Aorta (tissue), 5 donors: ENCODE measurements around the gene PCMTD2. TPM values are rescaled to one million over a fixed set of nuclear protein-coding genes. Genes with fewer than 3 reads are reported as not detected.

Source experiments
- ATAC-seq: fragments of 200-7000 bp; cut with Tn5 transposase; one replicate; pipeline ENCODE4 v1.9.1; 2022; ENCODE audit warnings: moderate library complexity; ENCODE audit not compliant: low FRiP score
- DNase-seq, 2 donors: peaks; one replicate each; pipeline ENCODE4 v3.0.0-alpha.2; 2020
- H3K27ac ChIP-seq, 2 donors: one replicate each; pipeline ENCODE4 v1.5.1; 2013; ENCODE audit warnings: low read length in 2 of 2, mild to moderate bottlenecking in 2 of 2, moderate library complexity in 2 of 2, control low read depth in 1 of 2, inconsistent platforms in 1 of 2, low read depth in 1 of 2
- H3K27me3 ChIP-seq, 2 donors: one replicate each; pipeline ENCODE4 v1.6.1; 2013; ENCODE audit warnings: control low read depth in 1 of 2, low read length in 1 of 2, mild to moderate bottlenecking in 1 of 2, moderate library complexity in 1 of 2; ENCODE audit not compliant: insufficient read depth in 2 of 2, control insufficient read depth in 1 of 2
- H3K36me3 ChIP-seq, 2 donors: one replicate each; pipeline ENCODE4 v1.6.1; 2013; ENCODE audit warnings: control low read depth in 1 of 2, low read length in 1 of 2, mild to moderate bottlenecking in 1 of 2; ENCODE audit not compliant: insufficient read depth in 2 of 2, control insufficient read depth in 1 of 2
- H3K4me1 ChIP-seq, 2 donors: one replicate each; pipeline ENCODE4 v1.6.1; 2013; ENCODE audit warnings: low read length in 2 of 2, control low read depth in 1 of 2, mild to moderate bottlenecking in 1 of 2, moderate library complexity in 1 of 2; ENCODE audit not compliant: insufficient read depth in 2 of 2, control insufficient read depth in 1 of 2
- H3K4me3 ChIP-seq, 2 donors: one replicate each; pipeline ENCODE4 v1.5.1; 2013; ENCODE audit warnings: low read length in 2 of 2, control low read depth in 1 of 2, mild to moderate bottlenecking in 1 of 2
- H3K9me3 ChIP-seq: one replicate; pipeline ENCODE4 v1.6.1; 2013; ENCODE audit warnings: mild to moderate bottlenecking, low read length; ENCODE audit not compliant: control insufficient read depth
- WGBS, 2 donors: extraction: QIAGEN DNeasy Blood & Tissue Kit; methylation state at CpG; one replicate each; pipeline ENCODE4 v1.1.7; 2013; 5-methylcytosine and 5-hydroxymethylcytosine counted together
- intact Hi-C, 2 donors: fragments of 100-400 bp; cut with DNase I; formaldehyde crosslinking; loops; one replicate each; pipeline versions ENCODE4 v1.14.2 to v1.15.0; 2022
- polyA plus RNA-seq, 2 donors: library from polyadenylated mRNA; stranded (reverse); fragments of 200-250 nt; gene quantifications; one replicate each; pipeline ENCODE4 v1.2.3, GENCODE V29; 2013
- total RNA-seq, 2 donors: library from RNA; stranded (reverse); fragmentation: NEBNext Ultra II Directional; extraction: Animal tissue kit (Norgen Biotek cat#: 25700); gene quantifications; one replicate each; pipeline ENCODE4 v1.2.1, GENCODE V29; 2021
- donor health status: healthy with polysubstance abuse.
- donor health status: Bipolar disorder and iron deficiency.
- donor health status: DM: no; HTN: no; CAD: no.
- donor health status: DM: no; HTN: no; CAD: no.
- donor health status: DM: yes; HTN: yes; CAD: no.

PCMTD2 gene
- total and polyA plus RNA-seq, 4 donors = 14.9 to 71.4 (median 44.5) TPM

DNA sequence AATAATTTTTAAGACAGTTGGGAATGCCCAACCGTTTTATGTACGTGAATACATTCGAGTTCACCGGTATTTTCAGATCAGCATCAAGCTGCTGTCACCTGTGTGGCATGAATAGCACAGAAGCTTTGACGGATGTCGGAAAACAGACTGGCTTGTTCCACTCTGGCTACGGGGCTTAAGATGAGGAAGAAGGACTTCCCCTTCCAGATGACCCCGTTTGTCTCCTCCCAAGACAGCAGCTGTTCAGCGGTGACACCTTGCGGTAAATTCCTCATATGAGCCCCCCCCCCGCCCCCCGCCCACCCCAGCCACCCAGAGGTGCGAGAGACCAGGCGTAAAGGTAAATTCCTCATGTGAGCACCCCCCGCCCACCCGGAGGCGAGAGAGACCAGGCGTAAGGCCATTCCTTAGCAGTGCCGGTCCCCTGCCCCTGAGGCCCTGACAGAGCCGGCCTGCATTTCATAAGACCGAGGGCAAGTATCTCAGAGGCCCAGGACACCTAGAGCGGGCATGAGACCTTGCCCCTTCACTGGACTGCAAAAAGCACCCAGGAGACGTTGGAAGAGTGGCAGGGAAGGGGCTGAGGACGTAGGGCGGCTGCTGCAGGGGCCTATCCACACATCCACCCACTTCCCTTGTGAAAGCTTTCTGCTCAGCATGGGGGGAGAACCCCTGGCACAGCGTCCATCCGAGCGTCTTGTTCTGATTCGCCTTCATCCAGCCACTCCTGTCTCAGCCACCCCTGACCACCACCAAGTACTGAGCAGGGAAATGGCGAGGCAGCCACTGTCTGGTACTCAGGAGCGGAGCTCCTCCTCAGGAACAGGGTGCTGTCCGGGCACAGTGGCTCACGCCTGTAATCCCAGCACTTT lies 7.3 kb upstream of the PCMTD2 start:
- H3K4me3 ChIP-seq = no peak overlapping the region
- no peaks in the 10 kb centered on the region for H3K4me1 ChIP-seq
- no peak for DNase-seq
- WGBS, 2 donors = 58 to 61% methylated on average over 33 of the region's 33 CpGs
- H3K27ac ChIP-seq = no peak overlapping the region
- H3K9me3 ChIP-seq = no peaks in the 10 kb centered on the region
- H3K36me3 ChIP-seq = no peaks in the 10 kb centered on the region
- intact Hi-C loops = no loop called here
- H3K27me3 ChIP-seq = no peaks in the 10 kb centered on the region
- no peak for ATAC-seq

DNA sequence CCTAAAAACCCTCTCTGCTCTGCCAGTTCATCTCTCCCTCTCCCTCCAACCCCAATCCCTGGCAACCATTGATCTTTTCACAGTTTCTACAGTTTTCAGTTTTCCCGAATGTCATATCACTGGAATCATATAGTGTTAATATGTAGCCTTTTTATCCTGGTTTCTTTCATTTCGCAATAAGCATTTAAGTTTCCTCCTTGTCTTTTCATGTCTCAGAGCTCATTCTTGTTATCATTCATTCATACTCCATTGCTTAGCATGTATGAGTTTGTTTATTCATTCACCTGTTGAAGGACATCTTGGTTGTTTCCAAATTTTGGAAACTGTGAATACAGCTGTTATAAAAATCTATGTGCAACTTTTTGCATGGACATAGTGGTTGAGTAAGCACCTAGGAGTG lies 5.5 kb upstream of the PCMTD2 start:
- no peaks in the 10 kb centered on the region for H3K4me1 ChIP-seq
- intact Hi-C loops = no loop called here
- H3K27ac ChIP-seq = no peak overlapping the region
- no peak for DNase-seq
- no peaks in the 10 kb centered on the region for H3K27me3 ChIP-seq
- ATAC-seq = no peak
- H3K4me3 ChIP-seq = no peak overlapping the region
- no peaks in the 10 kb centered on the region for H3K9me3 ChIP-seq
- H3K36me3 ChIP-seq = no peaks in the 10 kb centered on the region
- WGBS, 2 donors = 82 to 83% methylated on average over 2 of the region's 2 CpGs

DNA sequence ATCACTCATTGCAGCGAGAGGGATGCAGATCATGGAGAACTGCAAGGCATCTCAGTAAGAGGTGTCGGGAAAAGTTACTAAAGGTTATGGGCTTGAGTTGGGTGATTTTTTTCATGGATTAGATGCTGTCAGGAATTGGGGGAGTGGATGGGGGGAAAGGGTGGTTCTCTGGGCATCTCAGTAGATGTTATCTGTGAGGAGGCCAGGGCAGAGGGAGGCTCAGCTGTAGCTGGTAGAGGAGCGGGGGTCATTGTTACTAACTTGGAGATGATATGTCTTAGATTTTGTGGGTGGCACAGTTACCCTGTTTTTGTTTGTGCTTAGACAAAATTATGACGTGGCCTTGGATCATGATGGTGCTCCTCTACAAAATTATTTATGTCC lies 2.6 kb upstream of the PCMTD2 start:
- H3K36me3 ChIP-seq = no peaks in the 10 kb centered on the region
- intact Hi-C loops = no loop called here
- peaks cover 0 to 4% of the 10 kb centered on the region in 2 donors for H3K4me1 ChIP-seq
- 93 to 94% methylated on average over 4 of the region's 4 CpGs for WGBS, 2 donors
- no peak for ATAC-seq
- no peak overlapping the region for H3K4me3 ChIP-seq
- H3K27ac ChIP-seq = no peak overlapping the region
- H3K9me3 ChIP-seq = no peaks in the 10 kb centered on the region
- no peak for DNase-seq
- no peaks in the 10 kb centered on the region for H3K27me3 ChIP-seq

DNA sequence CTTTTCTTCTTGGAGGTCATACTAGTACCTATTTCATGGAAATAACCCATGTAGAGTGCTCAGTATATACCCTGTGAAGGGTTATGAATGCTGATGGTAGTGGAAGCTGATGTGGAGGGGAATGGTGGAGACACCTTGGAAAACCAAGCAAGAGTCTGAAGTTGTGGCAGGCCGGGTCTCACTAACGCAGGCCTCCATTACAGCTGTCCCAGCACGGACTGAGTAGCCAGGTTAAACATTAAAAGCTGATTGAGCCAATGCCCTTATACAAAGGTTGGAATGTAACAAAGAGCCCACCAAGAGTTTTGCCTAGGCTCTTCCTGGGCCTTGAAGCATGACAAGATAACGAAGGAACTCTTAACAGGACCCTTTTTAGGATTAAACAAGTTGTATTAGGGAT lies 2.1 kb upstream of the PCMTD2 start:
- H3K4me1 ChIP-seq = peaks cover 0 to 4% of the 10 kb centered on the region in 2 donors
- DNase-seq (no peak), ATAC-seq (no peak)
- WGBS, 2 donors = 85 to 93% methylated on average over 4 of the region's 4 CpGs
- no peaks in the 10 kb centered on the region for H3K36me3 ChIP-seq
- no peak overlapping the region for H3K27ac ChIP-seq
- no peaks in the 10 kb centered on the region for H3K9me3 ChIP-seq
- intact Hi-C loops = no loop called here
- H3K4me3 ChIP-seq = no peak overlapping the region
- H3K27me3 ChIP-seq = no peaks in the 10 kb centered on the region

DNA sequence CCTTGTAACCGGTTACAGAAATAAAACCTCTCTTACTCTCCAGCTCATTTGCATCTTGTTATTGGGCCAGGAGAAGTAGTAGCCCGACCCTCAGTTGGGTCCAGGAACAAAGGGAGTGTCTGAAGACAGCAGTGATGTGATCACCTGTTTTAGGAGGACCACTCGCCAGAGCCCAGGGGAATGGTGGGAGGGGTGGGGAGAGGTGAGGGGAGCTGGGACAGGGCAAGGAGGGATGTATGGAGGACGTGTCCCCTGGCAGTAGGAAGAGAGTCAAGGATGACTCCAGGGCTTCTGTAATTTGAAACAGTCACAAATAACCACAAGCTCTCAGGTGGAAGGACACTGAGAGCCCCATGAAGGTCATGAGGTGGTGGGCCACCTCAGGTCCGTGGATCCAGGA lies 1.4 kb upstream of the PCMTD2 start:
- DNase-seq (no peak), ATAC-seq (no peak)
- intact Hi-C loops = no loop called here

DNA sequence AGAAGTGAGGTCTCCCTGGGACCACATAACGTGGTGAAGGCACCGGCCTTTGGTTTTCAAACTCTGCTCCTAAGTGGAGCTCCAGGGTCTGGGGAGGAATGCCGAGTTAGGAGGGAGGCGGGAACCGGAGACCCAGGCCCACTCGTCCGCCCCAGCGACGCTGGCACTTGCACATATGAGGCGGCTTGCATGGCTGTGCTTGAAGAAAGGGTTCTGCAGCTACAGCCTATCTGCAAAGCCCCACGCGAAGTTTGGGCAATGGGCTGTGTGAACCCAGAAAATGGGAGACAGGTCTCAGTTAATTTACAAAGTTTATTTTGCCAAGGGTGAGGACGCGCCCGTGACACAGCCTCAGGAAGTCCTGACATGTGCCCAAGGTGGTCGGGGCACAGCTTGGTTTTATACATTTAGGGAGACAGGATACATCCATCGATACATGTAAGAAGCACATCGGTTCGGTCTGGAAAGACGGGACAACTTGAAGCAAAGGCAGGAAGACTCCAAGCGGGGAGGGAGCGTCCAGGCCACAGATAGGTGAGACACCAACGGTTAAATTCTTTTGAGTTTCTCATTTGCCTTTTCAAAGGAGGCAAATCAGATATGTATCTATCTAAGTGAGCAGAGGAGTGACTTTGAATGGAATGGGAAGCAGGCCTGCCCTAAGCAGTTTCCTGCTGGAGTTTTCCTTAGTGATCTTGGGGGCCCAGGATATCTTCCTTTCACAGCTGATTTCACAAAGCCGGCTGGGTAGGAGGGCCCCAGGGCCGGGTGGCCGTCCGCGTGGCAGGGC lies 782 bp upstream of the PCMTD2 start:
- Histone ChIP-seq H3K36me3 (no peaks in the 10 kb centered on the region), H3K27ac (peak overlapping the region in 1 of 2 donors; percentile 64), H3K4me1 (peaks cover 0 to 4% of the 10 kb centered on the region in 2 donors), H3K9me3 (no peaks in the 10 kb centered on the region), H3K4me3 (peak overlapping the region; percentile 60 to 62), H3K27me3 (no peaks in the 10 kb centered on the region)
- intact Hi-C loops = no loop called here
- DNase-seq = no peak
- ATAC-seq = no peak
- 75 to 78% methylated on average over 25 to 28 of the region's 28 CpGs for WGBS, 2 donors

More for the DNA sequence above, 1.4 kb upstream of the PCMTD2 start:
- H3K27me3 ChIP-seq = no peaks in the 10 kb centered on the region
- no peaks in the 10 kb centered on the region for H3K36me3 ChIP-seq
- no peaks in the 10 kb centered on the region for H3K9me3 ChIP-seq
- H3K4me3 ChIP-seq = no peak overlapping the region
- 84 to 87% methylated on average over 5 of the region's 5 CpGs for WGBS, 2 donors
- peaks cover 0 to 4% of the 10 kb centered on the region in 2 donors for H3K4me1 ChIP-seq
- no peak overlapping the region for H3K27ac ChIP-seq

DNA sequence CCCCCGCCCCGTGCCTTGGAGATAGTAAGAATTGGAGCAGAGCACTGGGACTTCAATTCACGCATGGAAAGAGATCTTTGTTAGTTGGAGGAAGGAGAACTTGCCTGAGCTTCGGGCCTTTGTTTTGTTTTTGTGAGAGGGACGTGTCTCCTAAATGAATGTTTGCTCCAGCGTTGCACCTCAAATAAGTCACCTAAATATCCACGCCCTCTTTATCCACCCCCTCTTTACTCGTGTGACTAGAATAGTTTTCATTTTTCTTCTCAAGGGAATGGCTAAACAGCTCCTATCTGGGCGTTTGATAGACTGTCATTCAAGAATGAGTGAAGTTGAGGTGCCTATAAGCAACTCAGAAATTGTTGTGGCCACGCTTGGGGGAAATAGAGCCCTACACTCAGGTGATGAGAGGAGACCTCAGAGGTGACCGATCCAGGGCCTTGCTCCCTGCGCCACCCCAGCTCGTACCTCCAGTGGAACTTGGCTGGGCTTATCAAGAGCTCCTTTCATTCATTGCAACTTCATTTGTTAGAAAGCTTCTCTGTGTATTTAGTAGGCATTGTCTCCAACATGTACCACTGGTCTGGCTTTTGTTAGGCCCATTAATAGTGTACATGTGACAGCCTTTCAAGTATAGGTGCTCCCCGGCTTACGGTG lies 861 bp downstream of the PCMTD2 start:
- Histone ChIP-seq H3K36me3 (no peaks in the 10 kb centered on the region), H3K4me1 (peaks cover 0 to 4% of the 10 kb centered on the region in 2 donors), H3K9me3 (no peaks in the 10 kb centered on the region), H3K27ac (no peak overlapping the region), H3K4me3 (peak overlapping the region; percentile 77 to 91), H3K27me3 (no peaks in the 10 kb centered on the region)
- ATAC-seq = no peak
- intact Hi-C loops = no loop called here
- no peak for DNase-seq
- 30% methylated on average over 15 of the region's 15 CpGs for WGBS, 2 donors

DNA sequence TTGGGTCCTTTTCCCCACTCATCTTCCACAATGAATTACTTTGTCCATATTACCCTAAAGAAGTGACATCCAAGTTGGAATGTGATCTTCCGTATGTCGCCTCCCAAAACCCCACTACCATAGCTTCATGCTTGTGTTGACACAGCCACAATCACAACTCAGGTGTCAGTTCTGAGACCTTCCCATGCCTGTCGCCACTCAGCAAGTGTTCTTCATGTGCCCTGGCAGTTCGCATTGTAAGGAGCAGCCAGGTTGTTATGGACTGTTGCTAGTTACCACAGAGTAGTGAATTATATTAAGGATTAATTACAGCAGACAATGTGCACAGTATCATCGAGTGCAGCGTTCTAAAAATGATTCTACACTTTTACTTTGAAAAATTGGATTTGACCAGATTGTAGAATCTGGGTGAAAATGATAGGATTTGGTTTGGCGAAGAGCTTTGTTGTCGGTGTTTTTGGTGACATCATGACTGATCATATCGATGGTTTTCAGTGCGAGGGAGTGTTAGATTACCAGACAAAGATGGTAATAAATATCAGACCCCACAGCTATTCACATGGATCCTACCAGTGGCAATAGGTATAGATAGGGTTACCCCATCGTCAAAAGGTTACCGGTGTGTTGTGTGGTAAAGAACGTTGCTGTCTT lies 1.7 kb downstream of the PCMTD2 start:
- peaks cover 0 to 4% of the 10 kb centered on the region in 2 donors for H3K4me1 ChIP-seq
- H3K4me3 ChIP-seq = no peak overlapping the region
- ATAC-seq (no peak), DNase-seq (no peak)
- intact Hi-C loops = no loop called here
- no peaks in the 10 kb centered on the region for H3K27me3 ChIP-seq
- 93 to 95% methylated on average over 13 of the region's 13 CpGs for WGBS, 2 donors
- no peaks in the 10 kb centered on the region for H3K9me3 ChIP-seq
- no peak overlapping the region for H3K27ac ChIP-seq
- no peaks in the 10 kb centered on the region for H3K36me3 ChIP-seq
